ENCODE results near the gene SYNGR1. TPM values are rescaled to one million over a fixed set of nuclear protein-coding genes. Genes with fewer than 3 reads are reported as not detected.

The SYNGR1 gene
- total RNA-seq, 1 donor from 2014 or later = under 0.01 TPM

GRCh38 chr22:39368461-39368911, 18.7 kb downstream of the SYNGR1 start:
- DNase-seq (ENCODE audit: low read depth in 2 of 2) = no peak

- no peak for DNase-seq (ENCODE audit: low read depth in 2 of 2)
Observed at GRCh38 chr22:39369186-39369585, 19.4 kb downstream of the SYNGR1 start.

GRCh38 chr22:39369586-39369985, 19.8 kb downstream of the SYNGR1 start:
- DNase-seq (ENCODE audit: low read depth in 2 of 2) = no peak

GRCh38 chr22:39371732-39372131, 21.9 kb downstream of the SYNGR1 start:
- DNase-seq (ENCODE audit: low read depth in 2 of 2) = no peak

GRCh38 chr22:39374191-39374590, 24.4 kb downstream of the SYNGR1 start:
- no peak for DNase-seq (ENCODE audit: low read depth in 2 of 2)

GRCh38 chr22:39374801-39375200, 25.0 kb downstream of the SYNGR1 start:
- no peak for DNase-seq (ENCODE audit: low read depth in 2 of 2)

GRCh38 chr22:39375646-39376045, 25.9 kb downstream of the SYNGR1 start:
- DNase-seq (ENCODE audit: low read depth in 2 of 2) = no peak

- no peak for DNase-seq (ENCODE audit: low read depth in 2 of 2)
Observed at GRCh38 chr22:39379756-39380730, 30.3 kb downstream of the SYNGR1 start.

GRCh38 chr22:39381009-39381755, 31.4 kb downstream of the SYNGR1 start:
- no peak for DNase-seq (ENCODE audit: low read depth in 2 of 2)

- no peak for DNase-seq (ENCODE audit: low read depth in 2 of 2)
Observed at GRCh38 chr22:39381930-39382329, 32.1 kb downstream of the SYNGR1 start.

GRCh38 chr22:39382410-39382809, 32.6 kb downstream of the SYNGR1 start:
- DNase-seq (ENCODE audit: low read depth in 2 of 2) = no peak

GRCh38 chr22:39383841-39384625, 34.2 kb downstream of the SYNGR1 start:
- no peak for DNase-seq (ENCODE audit: low read depth in 2 of 2)

GRCh38 chr22:39384750-39385480, 35.1 kb downstream of the SYNGR1 start:
- DNase-seq (ENCODE audit: low read depth in 2 of 2) = peak; percentile 37 to 46

GRCh38 chr22:39388261-39389011, 38.6 kb downstream of the SYNGR1 start:
- DNase-seq (ENCODE audit: low read depth in 2 of 2) = peak; percentile 72 to 79

GRCh38 chr22:39389420-39389819, 39.6 kb downstream of the SYNGR1 start:
- DNase-seq (ENCODE audit: low read depth in 2 of 2) = no peak

- no peak for DNase-seq (ENCODE audit: low read depth in 2 of 2)
Observed at GRCh38 chr22:39392341-39392948, 42.7 kb downstream of the SYNGR1 start.

- no peak for DNase-seq (ENCODE audit: low read depth in 2 of 2)
Observed at GRCh38 chr22:39395936-39396796, 46.4 kb downstream of the SYNGR1 start.

- DNase-seq (ENCODE audit: low read depth in 2 of 2) = no peak
Observed at GRCh38 chr22:39396797-39397195, 47.0 kb downstream of the SYNGR1 start.

- DNase-seq (ENCODE audit: low read depth in 2 of 2) = no peak
Observed at GRCh38 chr22:39401301-39401631, 51.5 kb downstream of the SYNGR1 start.
